ENCODE results near the gene FAM227A. TPM values are rescaled to one million over a fixed set of nuclear protein-coding genes. Genes with fewer than 3 reads are reported as not detected.

Gene FAM227A
- total and polyA plus RNA-seq, 2 of the 8 experiments (the other 6 are each of a cell fraction or from before 2014, with no cell fraction given): 2.1 to 3.9 TPM

GRCh38 chr22:38623351-38623750 is 32.8 kb downstream of the FAM227A start:
- ChIA-PET POLR2A (ENCODE audit: partially characterized antibody) (no interaction called here), CTCF (ENCODE audit: partially characterized antibody) (interaction anchor here (0.6 to 0.8 kb wide), 2 partner anchors 571 to 688 kb away, joined by 3 read pairs; no protein-coding TSS in a partner anchor)
- Histone ChIP-seq H4K8ac (ENCODE audit: extremely low read depth, insufficient read depth, low read length) (no peak overlapping the region), H3K56ac (replicated peaks; ENCODE audit: insufficient read length, low read depth, low read length) (no peak overlapping the region), H3K9ac (replicated peaks in 1 of 4; ENCODE audit: extremely low read depth in 1 of 4, low read depth in 3 of 4, low read length in 3 of 4) (no peak overlapping the region), H3K27ac (ENCODE audit: low read depth, low read length) (no peak overlapping the region), H3K4me2 (ENCODE audit: insufficient read depth in 1 of 2, low read depth in 2 of 2, low read length in 2 of 2) (no peak overlapping the region), H3K79me2 (ENCODE audit: control insufficient read depth in 1 of 2, insufficient read depth in 2 of 2, low read length in 2 of 2) (no peaks in the 10 kb centered on the region), H3K18ac (ENCODE audit: extremely low read depth, low read length) (no peak overlapping the region), H3K9me3 (ENCODE audit: insufficient read depth in 2 of 2, low read depth in 1 of 2, low read length in 1 of 2) (no peaks in the 10 kb centered on the region), H3K4me3 (ENCODE audit: extremely low read depth in 1 of 4, insufficient read depth in 2 of 4, low read depth in 3 of 4, low read length in 4 of 4) (no peak overlapping the region), H2BK20ac (ENCODE audit: low read length) (no peak overlapping the region), H2BK15ac (ENCODE audit: low read length) (no peak overlapping the region), H3K27me3 (replicated peaks in 1 of 4; ENCODE audit: control insufficient read depth in 3 of 4, extremely low read depth in 1 of 4, insufficient read depth in 3 of 4, low read length in 3 of 4) (no peaks in the 10 kb centered on the region), H3K4me1 (replicated peaks in 1 of 4; ENCODE audit: control insufficient read depth in 3 of 4, insufficient read depth in 4 of 4, low read length in 3 of 4) (no peaks in the 10 kb centered on the region), H3K14ac (ENCODE audit: insufficient read length) (no peak overlapping the region), H2BK5ac (ENCODE audit: low read depth, low read length) (no peak overlapping the region), H4K5ac (ENCODE audit: insufficient read length, low read depth, low read length) (no peak overlapping the region), H3K4ac (replicated peaks; ENCODE audit: insufficient read length, low read depth, low read length) (no peak overlapping the region), H4K20me1 (replicated peaks in 1 of 2; ENCODE audit: control insufficient read depth in 1 of 2, insufficient read depth in 2 of 2, low read length in 2 of 2) (no peaks in the 10 kb centered on the region), H2BK120ac (replicated peaks; ENCODE audit: low read depth, low read length) (no peak overlapping the region), H3K79me1 (ENCODE audit: low read depth, low read length) (no peaks in the 10 kb centered on the region), H2AK5ac (ENCODE audit: low read depth, low read length) (no peak overlapping the region), H2AFZ (ENCODE audit: low read length) (no peak overlapping the region), H3K36me3 (ENCODE audit: control insufficient read depth in 2 of 4, insufficient read depth in 4 of 4, low read length in 3 of 4) (peaks cover 0 to 17% (median 4%) of the 10 kb centered on the region in 4 experiments; a peak in 3 of 8 replicates), H2BK12ac (ENCODE audit: low read depth, low read length) (no peak overlapping the region), H3K23ac (ENCODE audit: insufficient read length) (no peak overlapping the region), H4K91ac (replicated peaks; ENCODE audit: insufficient read length, low read length) (no peak overlapping the region), H3K23me2 (ENCODE audit: low read depth, low read length) (no peaks in the 10 kb centered on the region)
- no peak for FAIRE-seq
- WGBS, 2 experiments (ENCODE audit: extremely low coverage in 1 of 2, insufficient coverage in 1 of 2, insufficient read length in 1 of 2, insufficient replicate concordance in 2 of 2, low coverage in 1 of 2, low lambda C conversion rate in 2 of 2, missing lambda C conversion rate in 1 of 2): 92% methylated on average over 4 of the region's 4 CpGs; no CpG with 5 or more reads in 1 of the 2 experiments
- DNase-seq (ENCODE audit: low read depth in 1 of 2, low spot score in 2 of 2): no peak
- TF ChIP-seq MAFK (IDR thresholded peaks at IDR 0.05; ENCODE audit: low read depth, low read length) (no peak), EZH2 (IDR thresholded peaks at IDR 0.05; ENCODE audit: low read depth, low read length, severe bottlenecking) (no peak), TEAD4 (IDR thresholded peaks at IDR 0.05; ENCODE audit: low read depth, low read length) (no peak), CBX5 (IDR thresholded peaks at IDR 0.05; ENCODE audit: low read depth, low read length) (no peak), MAX (IDR thresholded peaks at IDR 0.05) (no peak), TAF7 (optimal IDR thresholded peaks at IDR 0.05; ENCODE audit: borderline replicate concordance, low read depth, low read length) (no peak), SP4 (IDR thresholded peaks at IDR 0.05; ENCODE audit: low read length) (no peak), RNF2 (IDR thresholded peaks at IDR 0.05; ENCODE audit: borderline replicate concordance, low read depth, low read length, missing control alignments, poor library complexity, severe bottlenecking) (no peak), SP1 (IDR thresholded peaks at IDR 0.05; ENCODE audit: low read depth, low read length) (no peak), TAF1 (IDR thresholded peaks at IDR 0.05; ENCODE audit: low read depth, low read length) (no peak), SRF (IDR thresholded peaks at IDR 0.05; ENCODE audit: low read depth, low read length) (no peak), SUZ12 (IDR thresholded peaks at IDR 0.05; ENCODE audit: low read length) (no peak), GTF2F1 (IDR thresholded peaks at IDR 0.05; ENCODE audit: borderline replicate concordance, low read depth, low read length) (no peak), PHF8 (conservative IDR thresholded peaks at IDR 0.05; ENCODE audit: low read depth, low read length) (no peak), ZNF274 (IDR thresholded peaks at IDR 0.05; ENCODE audit: borderline replicate concordance, extremely low read depth, low read length) (no peak)
